ENCODE measurements around the gene RIN1. TPM values are rescaled to one million over a fixed set of nuclear protein-coding genes. Genes with fewer than 3 reads are reported as not detected.

Gene RIN1
- total and polyA plus RNA-seq, 9 of the 15 experiments (the other 6 are each of a cell fraction or from before 2014, with no cell fraction given) = 0.01 to 1.2 (median 0.45) TPM; not detected in 1

- no peak for TF ChIP-seq ZBTB40 (IDR thresholded peaks at IDR 0.05)
- TF ChIP-seq ZBTB40 (CRISPR knock-in tag; IDR thresholded peaks at IDR 0.05) = no peak
- TF ChIP-seq ZNF263 (CRISPR knock-in tag; IDR thresholded peaks at IDR 0.05; ENCODE audit: borderline replicate concordance) = no peak
- TF ChIP-seq ZNF75A (CRISPR knock-in tag; IDR thresholded peaks at IDR 0.05) = no peak
- TF ChIP-seq HMG20A (CRISPR knock-in tag; conservative IDR thresholded peaks at IDR 0.05) = no peak
- no peak for TF ChIP-seq E2F3 (CRISPR knock-in tag; IDR thresholded peaks at IDR 0.05)
- peak; percentile 8 for TF ChIP-seq PCBP1 (IDR thresholded peaks at IDR 0.05; ENCODE audit: low read depth, low read length, poor library complexity, severe bottlenecking)
- peak; percentile 58 for TF ChIP-seq NRF1 (conservative IDR thresholded peaks at IDR 0.05 in 1 of 2, IDR thresholded peaks at IDR 0.05 in 1 of 2)
- no peak for TF ChIP-seq ZSCAN29 (IDR thresholded peaks at IDR 0.05)
- no peak for TF ChIP-seq TFE3 (CRISPR knock-in tag; IDR thresholded peaks at IDR 0.05)
- TF ChIP-seq RNF219 (CRISPR knock-in tag; IDR thresholded peaks at IDR 0.05) = no peak
- TF ChIP-seq KHSRP (IDR thresholded peaks at IDR 0.05) = no peak
- TF ChIP-seq ZNF224 (CRISPR knock-in tag; IDR thresholded peaks at IDR 0.05) = no peak
Observed at GRCh38 chr11:66312549-66313320, 23.5 kb downstream of the RIN1 start (continued).

Data from K562 (cell line).